H9 (cell line): ENCODE results near the gene ERICH6B. TPM values are rescaled to one million over a fixed set of nuclear protein-coding genes. Genes with fewer than 3 reads are reported as not detected.

Experiments
- DNase-seq: peaks from one replicate; pipeline ENCODE4 v3.0.0-alpha.2; 2017
- H2AFZ ChIP-seq: one replicate; pipeline ENCODE4 v1.6.1; 2013; ENCODE audit warnings: mild to moderate bottlenecking, low read length, control low read depth, moderate library complexity
- H2AK5ac ChIP-seq: 2 replicates; pipeline ENCODE4 v1.6.1; 2013; ENCODE audit warnings: low read length, control low read depth, mixed read lengths; ENCODE audit not compliant: insufficient read length
- H2BK120ac ChIP-seq: one replicate; pipeline ENCODE4 v1.6.1; 2013; ENCODE audit warnings: low read depth, mild to moderate bottlenecking, low read length, control low read depth, inconsistent platforms; ENCODE audit not compliant: poor library complexity, severe bottlenecking
- H2BK12ac ChIP-seq: 2 replicates; pipeline ENCODE4 v1.6.1; 2013; ENCODE audit warnings: low read length, control low read depth, mixed read lengths, low read depth; ENCODE audit not compliant: insufficient read length
- H2BK15ac ChIP-seq: 2 replicates; pipeline ENCODE4 v1.6.1; 2013; ENCODE audit warnings: low read depth, low read length, control low read depth
- H2BK20ac ChIP-seq: one replicate; pipeline ENCODE4 v1.6.1; 2013; ENCODE audit warnings: low read depth, mild to moderate bottlenecking, low read length, control low read depth, inconsistent platforms; ENCODE audit not compliant: poor library complexity, severe bottlenecking
- H2BK5ac ChIP-seq: 2 replicates; pipeline ENCODE4 v1.6.1; 2013; ENCODE audit warnings: low read length, control low read depth, mixed read lengths; ENCODE audit not compliant: insufficient read length
- H3K14ac ChIP-seq: 2 replicates; pipeline ENCODE4 v1.6.1; 2013; ENCODE audit warnings: low read length, control low read depth; ENCODE audit not compliant: insufficient read depth
- H3K18ac ChIP-seq: 2 replicates; pipeline ENCODE4 v1.6.1; 2013; ENCODE audit warnings: low read depth, mild to moderate bottlenecking, mixed read lengths, low read length, control low read depth; ENCODE audit not compliant: insufficient read length
- H3K23ac ChIP-seq: 2 replicates; pipeline ENCODE4 v1.6.1; 2013; ENCODE audit warnings: low read length, control low read depth, mixed read lengths, low read depth; ENCODE audit not compliant: insufficient read length
- H3K23me2 ChIP-seq: 2 replicates; pipeline ENCODE4 v1.6.1; 2013; ENCODE audit warnings: low read depth, mild to moderate bottlenecking, mixed read lengths, low read length, control low read depth; ENCODE audit not compliant: insufficient read length, poor library complexity, severe bottlenecking
- H3K27ac ChIP-seq: 2 replicates; pipeline ENCODE4 v1.5.1; 2013; ENCODE audit warnings: low read length, control low read depth, mixed read lengths, low read depth; ENCODE audit not compliant: insufficient read length
- H3K27me3 ChIP-seq: 2 replicates; pipeline ENCODE4 v1.6.1; 2013; ENCODE audit warnings: low read length, control low read depth, inconsistent platforms; ENCODE audit not compliant: insufficient read depth
- H3K4ac ChIP-seq: 2 replicates; pipeline ENCODE4 v1.6.1; 2013; ENCODE audit warnings: low read depth, mild to moderate bottlenecking, control low read depth, inconsistent platforms, low read length, moderate library complexity
- H3K4me1 ChIP-seq: 2 replicates; pipeline ENCODE4 v1.6.1; 2013; ENCODE audit warnings: low read length, control low read depth, inconsistent platforms; ENCODE audit not compliant: insufficient read depth
- H3K4me2 ChIP-seq: 2 replicates; pipeline ENCODE4 v1.6.1; 2013; ENCODE audit warnings: low read length, control low read depth, mixed read lengths; ENCODE audit not compliant: insufficient read length, insufficient read depth
- H3K56ac ChIP-seq: 2 replicates; pipeline ENCODE4 v1.6.1; 2013; ENCODE audit warnings: low read depth, mild to moderate bottlenecking, mixed read lengths, low read length, control low read depth; ENCODE audit not compliant: insufficient read length
- H3K79me1 ChIP-seq: 2 replicates; pipeline ENCODE4 v1.6.1; 2013; ENCODE audit warnings: low read depth, mild to moderate bottlenecking, moderate library complexity, low read length, control low read depth, inconsistent platforms; ENCODE audit not compliant: insufficient read depth, poor library complexity, severe bottlenecking
- H3K79me2 ChIP-seq: 2 replicates; pipeline ENCODE4 v1.6.1; 2013; ENCODE audit warnings: low read length, control low read depth, inconsistent platforms; ENCODE audit not compliant: insufficient read depth
- H3K9ac ChIP-seq: 2 replicates; pipeline ENCODE4 v1.6.1; 2013; ENCODE audit warnings: low read length, control low read depth, mixed read lengths; ENCODE audit not compliant: insufficient read length; ENCODE audit errors: extremely low read depth
- H3K9me3 ChIP-seq: one replicate; pipeline ENCODE4 v1.6.1; 2013; ENCODE audit warnings: low read depth, low read length, inconsistent platforms; ENCODE audit not compliant: control insufficient read depth
- H3T11ph ChIP-seq: one replicate; pipeline ENCODE4 v1.6.1; 2013; ENCODE audit warnings: mild to moderate bottlenecking, low read length, control low read depth, inconsistent platforms
- H4K20me1 ChIP-seq: one replicate; pipeline ENCODE4 v1.6.1; 2013; ENCODE audit not compliant: control insufficient read depth, insufficient read length, insufficient read depth
- H4K5ac ChIP-seq: 2 replicates; pipeline ENCODE4 v1.6.1; 2013; ENCODE audit warnings: low read depth, mild to moderate bottlenecking, mixed read lengths, low read length, control low read depth; ENCODE audit not compliant: insufficient read length
- H4K8ac ChIP-seq: replicated peaks from 2 replicates; pipeline ENCODE4 v1.6.1; 2013; ENCODE audit warnings: low read length, control low read depth, mixed read lengths, low read depth; ENCODE audit not compliant: insufficient read length
- H4K91ac ChIP-seq: 2 replicates; pipeline ENCODE4 v1.6.1; 2013; ENCODE audit warnings: low read depth, mild to moderate bottlenecking, moderate library complexity, mixed read lengths, low read length, control low read depth; ENCODE audit not compliant: insufficient read length
- H3K27ac Mint-ChIP-seq, 3 experiments: 2 replicates in 2 of 3; 3 replicates in 1 of 3; pipeline ENCODE4 v1.8.0; 2020 to 2021; ENCODE audit warnings: mixed read lengths in 3 of 3, mild to moderate bottlenecking in 1 of 3, moderate library complexity in 1 of 3
- H3K27me3 Mint-ChIP-seq: 2 replicates; pipeline ENCODE4 v1.8.0; 2021; ENCODE audit warnings: low read depth, mild to moderate bottlenecking, moderate library complexity, mixed read lengths
- H3K36me3 Mint-ChIP-seq, 3 experiments: 2 replicates in 2 of 3; 3 replicates in 1 of 3; pipeline ENCODE4 v1.8.0; 2020 to 2021; ENCODE audit warnings: low read depth in 3 of 3, mixed read lengths in 3 of 3; ENCODE audit not compliant: insufficient read depth in 1 of 3
- H3K4me1 Mint-ChIP-seq, 2 experiments: 2 replicates each; pipeline ENCODE4 v1.8.0; 2020; ENCODE audit warnings: mixed read lengths in 2 of 2
- H3K4me3 Mint-ChIP-seq, 2 experiments: 2 replicates in 1 of 2; 3 replicates in 1 of 2; pipeline ENCODE4 v1.8.0; 2020 to 2021; ENCODE audit warnings: mild to moderate bottlenecking in 2 of 2, mixed read lengths in 2 of 2, moderate library complexity in 1 of 2
- H3K9me3 Mint-ChIP-seq, 2 experiments: 2 replicates in 1 of 2; 3 replicates in 1 of 2; pipeline ENCODE4 v1.8.0; 2020; ENCODE audit warnings: mild to moderate bottlenecking in 2 of 2, mixed read lengths in 2 of 2, moderate library complexity in 1 of 2
- WGBS: extraction: QIAGEN DNeasy Blood & Tissue Kit; methylation state at CpG from one replicate; pipeline ENCODE4 v1.1.7; 2013; ENCODE audit warnings: missing lambda C conversion rate, low lambda C conversion rate, mixed read lengths; ENCODE audit not compliant: insufficient read length; ENCODE audit errors: extremely low coverage; 5-methylcytosine and 5-hydroxymethylcytosine counted together
- total RNA-seq: library from RNA; stranded (reverse); gene quantifications from 2 replicates; pipeline ENCODE4 v1.2.1, GENCODE V29; 2021
- TF ChIP-seq, protein P1 (sequence below): fragments of 200-600 bp; sonication (generic); conservative IDR thresholded peaks from 3 replicates; pipeline ENCODE4 v1.8.0; 2021; ENCODE audit warnings: antibody characterized with exemption, mild to moderate bottlenecking

The ERICH6B gene
- total RNA-seq, 1 experiment from 2014 or later, result not detected

DNA sequence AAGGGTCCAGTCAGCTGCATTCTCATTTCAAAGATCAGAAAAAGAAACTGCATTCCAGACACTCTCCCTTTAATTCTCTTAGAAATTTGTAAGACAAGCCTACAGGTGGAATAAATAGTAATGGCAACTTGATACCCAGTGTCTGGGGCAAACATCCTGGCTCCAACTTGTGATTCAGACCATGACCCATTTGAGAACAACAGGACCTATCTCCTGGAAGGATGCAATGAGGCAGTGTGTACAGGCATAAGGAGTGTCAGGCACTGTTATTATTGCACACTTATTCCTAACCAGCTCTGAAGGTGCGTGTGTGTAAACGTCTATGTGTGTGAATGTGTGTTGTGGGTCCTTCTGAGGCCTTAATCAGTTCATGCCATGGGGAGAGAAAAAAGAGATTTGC lies 13.9 kb downstream of the ERICH6B start:
- H3K4me1 ChIP-seq, result no peaks in the 10 kb centered on the region
- H4K20me1 ChIP-seq, result no peaks in the 10 kb centered on the region
- H3K4me2 ChIP-seq, result no peak overlapping the region
- TF ChIP-seq, protein P1, sequence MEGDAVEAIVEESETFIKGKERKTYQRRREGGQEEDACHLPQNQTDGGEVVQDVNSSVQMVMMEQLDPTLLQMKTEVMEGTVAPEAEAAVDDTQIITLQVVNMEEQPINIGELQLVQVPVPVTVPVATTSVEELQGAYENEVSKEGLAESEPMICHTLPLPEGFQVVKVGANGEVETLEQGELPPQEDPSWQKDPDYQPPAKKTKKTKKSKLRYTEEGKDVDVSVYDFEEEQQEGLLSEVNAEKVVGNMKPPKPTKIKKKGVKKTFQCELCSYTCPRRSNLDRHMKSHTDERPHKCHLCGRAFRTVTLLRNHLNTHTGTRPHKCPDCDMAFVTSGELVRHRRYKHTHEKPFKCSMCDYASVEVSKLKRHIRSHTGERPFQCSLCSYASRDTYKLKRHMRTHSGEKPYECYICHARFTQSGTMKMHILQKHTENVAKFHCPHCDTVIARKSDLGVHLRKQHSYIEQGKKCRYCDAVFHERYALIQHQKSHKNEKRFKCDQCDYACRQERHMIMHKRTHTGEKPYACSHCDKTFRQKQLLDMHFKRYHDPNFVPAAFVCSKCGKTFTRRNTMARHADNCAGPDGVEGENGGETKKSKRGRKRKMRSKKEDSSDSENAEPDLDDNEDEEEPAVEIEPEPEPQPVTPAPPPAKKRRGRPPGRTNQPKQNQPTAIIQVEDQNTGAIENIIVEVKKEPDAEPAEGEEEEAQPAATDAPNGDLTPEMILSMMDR, result no peak
- no peak overlapping the region for H3K9ac ChIP-seq
- no peaks in the 10 kb centered on the region for H3K27me3 ChIP-seq
- H3K56ac ChIP-seq, result no peak overlapping the region
- Mint-ChIP-seq H3K27ac (no peak overlapping the region), H3K9me3 (no peaks in the 10 kb centered on the region; a peak in 2 of 5 replicates), H3K27me3 (peaks cover 4% of the 10 kb centered on the region), H3K4me3 (no peak overlapping the region), H3K4me1 (no peaks in the 10 kb centered on the region), H3K36me3 (no peaks in the 10 kb centered on the region)
- no peaks in the 10 kb centered on the region for H3K23me2 ChIP-seq
- H3T11ph ChIP-seq, result no peak overlapping the region
- no peaks in the 10 kb centered on the region for H3K79me1 ChIP-seq
- H2BK120ac ChIP-seq, result no peak overlapping the region
- DNase-seq, result no peak
- H4K8ac ChIP-seq, result no peak overlapping the region
- no peak overlapping the region for H2BK12ac ChIP-seq
- no peak overlapping the region for H3K23ac ChIP-seq
- H3K27ac ChIP-seq, result no peak overlapping the region
- no peak overlapping the region for H2BK20ac ChIP-seq
- H3K4ac ChIP-seq, result no peak overlapping the region
- H3K14ac ChIP-seq, result no peak overlapping the region
- H3K9me3 ChIP-seq, result no peaks in the 10 kb centered on the region
- H4K91ac ChIP-seq, result no peak overlapping the region
- WGBS, result no CpG with 5 or more reads among the region's 2 CpGs
- H2BK15ac ChIP-seq, result no peak overlapping the region
- H3K79me2 ChIP-seq, result no peaks in the 10 kb centered on the region
- no peak overlapping the region for H2BK5ac ChIP-seq
- no peak overlapping the region for H2AK5ac ChIP-seq
- H2AFZ ChIP-seq, result no peak overlapping the region
- no peak overlapping the region for H4K5ac ChIP-seq
- no peak overlapping the region for H3K18ac ChIP-seq
